SK-N-MC (cell line): ENCODE measurements around the gene TRIM58.

Experiments used
- DNase-seq: peaks from one replicate; pipeline ENCODE4 v3.0.0-alpha.2; 2011; ENCODE audit warnings: low read depth, low spot score
- H3K27ac ChIP-seq: fragments of 200-600 bp; sonication (generic); 2 replicates; pipeline ENCODE4 v1.5.1; 2016; ENCODE audit warnings: mixed run types
- H3K36me3 ChIP-seq: fragments of 200-600 bp; sonication (generic); 2 replicates; pipeline ENCODE4 v1.6.1; 2017; ENCODE audit warnings: antibody characterized with exemption, low read length, mixed read lengths; ENCODE audit not compliant: insufficient read depth
- H3K4me3 ChIP-seq: fragments of 200-600 bp; sonication (generic); 2 replicates; pipeline ENCODE4 v1.5.1; 2016
- H3K9ac ChIP-seq: fragments of 200-600 bp; sonication (generic); 2 replicates; pipeline ENCODE4 v1.8.0; 2017; ENCODE audit warnings: mixed run types, mixed read lengths; ENCODE audit not compliant: insufficient read length
- H3K9me3 ChIP-seq: fragments of 200-600 bp; sonication (generic); 2 replicates; pipeline ENCODE4 v1.6.1; 2017; ENCODE audit warnings: low read depth, mild to moderate bottlenecking, antibody characterized with exemption, low read length, moderate library complexity, mixed read lengths
- EZH2 ChIP-seq: fragments of 200-600 bp; sonication (generic); IDR thresholded peaks from one replicate; pipeline ENCODE4 v1.6.1; 2017; ENCODE audit warnings: antibody characterized with exemption
- FOXP2 ChIP-seq: optimal IDR thresholded peaks from 2 replicates; pipeline ENCODE3; 2011; ENCODE audit warnings: mild to moderate bottlenecking, moderate library complexity; ENCODE audit not compliant: insufficient read depth; ENCODE audit errors: extremely low read length, control extremely low read depth
- POLR2AphosphoS5 ChIP-seq: IDR thresholded peaks from 2 replicates; pipeline ENCODE4 v1.6.1; 2012; ENCODE audit warnings: mild to moderate bottlenecking, low read depth, low read length, borderline replicate concordance

The TRIM58 gene

GRCh38 chr1:247862756-247863155 is 5.8 kb downstream of the TRIM58 start:
- Histone ChIP-seq H3K36me3 (no peaks in the 10 kb centered on the region; the same call in 1 of the 2 replicates), H3K9me3 (no peaks in the 10 kb centered on the region), H3K9ac (no peak overlapping the region), H3K4me3 (no peak overlapping the region), H3K27ac (no peak overlapping the region)
- DNase-seq: no peak
- TF ChIP-seq FOXP2 (no peak), EZH2 (no peak), POLR2AphosphoS5 (no peak)

- Histone ChIP-seq H3K9me3 (no peaks in the 10 kb centered on the region), H3K4me3 (no peak overlapping the region), H3K27ac (no peak overlapping the region), H3K9ac (no peak overlapping the region), H3K36me3 (peaks cover 4% of the 10 kb centered on the region; the same call in 1 of the 2 replicates)
- DNase-seq: no peak
- no peak for TF ChIP-seq EZH2
- TF ChIP-seq FOXP2: no peak
Measured at GRCh38 chr1:247864644-247865043, 7.7 kb downstream of the TRIM58 start.

- Histone ChIP-seq H3K36me3 (peaks cover 11% of the 10 kb centered on the region), H3K9me3 (no peaks in the 10 kb centered on the region), H3K4me3 (no peak overlapping the region), H3K9ac (no peak overlapping the region), H3K27ac (no peak overlapping the region)
- no peak for DNase-seq
- TF ChIP-seq EZH2: no peak
- no peak for TF ChIP-seq FOXP2
- TF ChIP-seq POLR2AphosphoS5: no peak
Measured at GRCh38 chr1:247865416-247865815, 8.4 kb downstream of the TRIM58 start.

DNA sequence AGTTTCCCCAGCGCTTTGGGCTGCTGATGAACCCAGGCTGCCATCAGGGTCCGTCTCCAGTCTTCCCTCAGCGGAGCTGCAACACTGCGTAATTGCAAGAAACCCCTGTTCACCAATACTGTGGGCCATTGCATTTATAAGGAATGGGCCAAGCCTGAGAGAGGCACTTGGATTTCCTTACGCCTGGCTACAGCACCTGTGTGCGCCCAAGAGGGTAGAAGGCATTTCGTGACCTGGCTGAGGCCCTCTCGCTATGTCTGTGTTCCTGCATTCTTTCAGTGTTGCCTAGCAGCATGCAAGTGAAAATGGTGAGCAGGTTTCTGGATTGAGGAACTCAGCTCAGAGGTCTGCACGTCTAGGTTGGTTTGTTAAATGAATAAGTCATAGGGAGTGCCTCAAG is 26.4 kb downstream of the TRIM58 start:
- TF ChIP-seq FOXP2 (no peak), EZH2 (no peak), POLR2AphosphoS5 (no peak)
- no peaks in the 10 kb centered on the region for H3K36me3 ChIP-seq
- H3K4me3 ChIP-seq: no peak overlapping the region
- no peak overlapping the region for H3K27ac ChIP-seq
- no peaks in the 10 kb centered on the region for H3K9me3 ChIP-seq
- DNase-seq: no peak
- H3K9ac ChIP-seq: no peak overlapping the region

- TF ChIP-seq POLR2AphosphoS5 (no peak), FOXP2 (no peak), EZH2 (no peak)
- no peaks in the 10 kb centered on the region for H3K9me3 ChIP-seq
- no peak overlapping the region for H3K27ac ChIP-seq
- H3K9ac ChIP-seq: no peak overlapping the region
- DNase-seq: no peak
- no peak overlapping the region for H3K4me3 ChIP-seq
- H3K36me3 ChIP-seq: no peaks in the 10 kb centered on the region
Measured at GRCh38 chr1:247884797-247885413, 27.9 kb downstream of the TRIM58 start.

GRCh38 chr1:247895163-247895637 is 38.2 kb downstream of the TRIM58 start, which contains the start of gene OR2W3:
TSS of gene OR2W3 (plus strand) at chr1:247895587. CDS start at chr1:247895587, 0 bp downstream.
- Histone ChIP-seq H3K9ac (no peak within 1 kb of the TSS), H3K4me3 (no peak within 1 kb of the TSS), H3K27ac (no peak within 1 kb of the TSS), H3K9me3 (no peaks in the 10 kb centered on the region), H3K36me3 (no peaks in the 10 kb centered on the region)
- TF ChIP-seq EZH2: no peak
- TF ChIP-seq POLR2AphosphoS5: no peak
- no peak for TF ChIP-seq FOXP2
- DNase-seq: no peak

GRCh38 chr1:247895976-247896375 is 39.0 kb downstream of the TRIM58 start:
- H3K36me3 ChIP-seq: no peaks in the 10 kb centered on the region
- H3K4me3 ChIP-seq: no peak overlapping the region
- no peak for TF ChIP-seq EZH2
- TF ChIP-seq FOXP2: no peak
- no peak for TF ChIP-seq POLR2AphosphoS5
- no peak overlapping the region for H3K27ac ChIP-seq
- H3K9ac ChIP-seq: no peak overlapping the region
- H3K9me3 ChIP-seq: no peaks in the 10 kb centered on the region
- DNase-seq: no peak

- no peak for TF ChIP-seq FOXP2
- TF ChIP-seq EZH2: no peak
- TF ChIP-seq POLR2AphosphoS5: no peak
- Histone ChIP-seq H3K9me3 (no peaks in the 10 kb centered on the region), H3K4me3 (no peak overlapping the region), H3K9ac (no peak overlapping the region), H3K36me3 (no peaks in the 10 kb centered on the region), H3K27ac (no peak overlapping the region)
- no peak for DNase-seq
Measured at GRCh38 chr1:247904122-247904521, 47.1 kb downstream of the TRIM58 start.

- TF ChIP-seq POLR2AphosphoS5 (no peak), FOXP2 (no peak), EZH2 (no peak)
- Histone ChIP-seq H3K4me3 (no peak overlapping the region), H3K27ac (no peak overlapping the region), H3K9ac (no peak overlapping the region), H3K36me3 (no peaks in the 10 kb centered on the region), H3K9me3 (no peaks in the 10 kb centered on the region)
- no peak for DNase-seq
Measured at GRCh38 chr1:247905181-247905580, 48.2 kb downstream of the TRIM58 start.
